Activated CD4-positive, alpha-beta T cell treated with anti-CD3 and anti-CD28 coated beads for 24 hours (primary cell): ENCODE data around the gene SHISA5.
"Not testable (repeated sequence)": the region's sequence is repeated elsewhere in the genome, so short reads cannot be mapped to it uniquely, and the experiment has no call there.

Source experiments
- DNase-seq, 2 donors: peaks; one replicate each; pipeline ENCODE4 v3.0.0-alpha.2; 2020; ENCODE audit warnings: low read depth in 2 of 2

The SHISA5 gene

GRCh38 chr3:48477959-48478520 is 25.9 kb downstream of the SHISA5 start:
- no peak for DNase-seq

- DNase-seq, result no peak
These were observed 27.4 kb downstream of the SHISA5 start for GRCh38 chr3:48476426-48477053.

GRCh38 chr3:48475188-48475587 is 28.8 kb downstream of the SHISA5 start:
- no peak for DNase-seq

- no peak for DNase-seq
These were observed 29.4 kb downstream of the SHISA5 start for GRCh38 chr3:48474619-48475018.

GRCh38 chr3:48474031-48474430 is 29.9 kb downstream of the SHISA5 start:
- not testable (repeated sequence) for DNase-seq

DNA sequence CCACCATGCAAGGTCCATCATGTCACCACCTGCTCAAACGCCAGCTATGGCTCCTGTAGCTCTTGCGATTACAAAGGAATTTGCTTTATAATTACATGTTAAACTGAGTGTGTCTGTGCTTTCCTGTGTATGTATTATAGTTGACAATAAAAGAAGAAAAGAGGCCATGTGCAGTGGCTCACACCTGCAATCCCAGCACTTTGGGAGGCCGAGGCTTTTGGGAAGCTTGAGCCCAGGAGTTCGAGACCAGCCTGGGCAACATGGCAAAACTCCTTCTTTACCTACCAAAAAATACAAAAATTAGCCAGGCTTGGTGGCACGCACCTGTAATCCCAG is 30.4 kb downstream of the SHISA5 start:
- no peak for DNase-seq

DNA sequence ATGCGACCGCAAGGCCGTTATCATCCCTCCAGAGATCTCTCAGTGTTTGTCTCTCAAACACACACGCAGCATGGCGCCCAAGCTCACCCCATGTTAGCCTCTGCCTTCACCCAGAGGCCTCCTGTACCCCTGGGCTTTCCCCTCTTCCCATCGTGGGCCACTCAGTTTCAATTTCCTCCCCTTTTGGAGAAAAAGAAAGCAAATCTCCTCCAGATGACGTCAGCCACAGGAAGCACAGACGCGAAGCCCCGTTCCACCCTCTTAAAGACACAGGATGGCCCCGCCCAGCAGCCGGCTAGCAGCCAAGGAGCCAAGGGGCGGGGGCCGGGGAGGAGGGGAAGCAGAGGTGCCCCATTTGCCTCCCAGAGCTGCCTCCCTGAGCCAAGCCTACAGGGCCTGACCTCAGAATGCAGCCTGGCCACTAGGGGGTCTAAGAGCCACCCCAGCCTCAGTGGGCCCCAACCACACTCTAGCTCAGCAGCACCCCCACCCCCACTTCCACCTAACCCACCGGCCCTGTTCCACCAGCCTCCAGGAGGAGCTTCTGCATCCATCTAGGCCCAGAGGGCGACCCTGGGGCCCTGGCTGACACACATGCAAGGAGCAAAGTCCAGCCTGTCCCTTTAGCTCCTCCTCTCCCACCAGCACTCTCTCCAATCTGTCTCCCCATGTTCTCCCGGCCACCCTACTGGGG is 30.9 kb downstream of the SHISA5 start:
- peak; percentile 91 to 95 for DNase-seq

GRCh38 chr3:48472673-48472922 is 31.4 kb downstream of the SHISA5 start:
- DNase-seq, result no peak

- DNase-seq, result no peak
These were observed 33.7 kb downstream of the SHISA5 start for GRCh38 chr3:48470286-48470685.

DNA sequence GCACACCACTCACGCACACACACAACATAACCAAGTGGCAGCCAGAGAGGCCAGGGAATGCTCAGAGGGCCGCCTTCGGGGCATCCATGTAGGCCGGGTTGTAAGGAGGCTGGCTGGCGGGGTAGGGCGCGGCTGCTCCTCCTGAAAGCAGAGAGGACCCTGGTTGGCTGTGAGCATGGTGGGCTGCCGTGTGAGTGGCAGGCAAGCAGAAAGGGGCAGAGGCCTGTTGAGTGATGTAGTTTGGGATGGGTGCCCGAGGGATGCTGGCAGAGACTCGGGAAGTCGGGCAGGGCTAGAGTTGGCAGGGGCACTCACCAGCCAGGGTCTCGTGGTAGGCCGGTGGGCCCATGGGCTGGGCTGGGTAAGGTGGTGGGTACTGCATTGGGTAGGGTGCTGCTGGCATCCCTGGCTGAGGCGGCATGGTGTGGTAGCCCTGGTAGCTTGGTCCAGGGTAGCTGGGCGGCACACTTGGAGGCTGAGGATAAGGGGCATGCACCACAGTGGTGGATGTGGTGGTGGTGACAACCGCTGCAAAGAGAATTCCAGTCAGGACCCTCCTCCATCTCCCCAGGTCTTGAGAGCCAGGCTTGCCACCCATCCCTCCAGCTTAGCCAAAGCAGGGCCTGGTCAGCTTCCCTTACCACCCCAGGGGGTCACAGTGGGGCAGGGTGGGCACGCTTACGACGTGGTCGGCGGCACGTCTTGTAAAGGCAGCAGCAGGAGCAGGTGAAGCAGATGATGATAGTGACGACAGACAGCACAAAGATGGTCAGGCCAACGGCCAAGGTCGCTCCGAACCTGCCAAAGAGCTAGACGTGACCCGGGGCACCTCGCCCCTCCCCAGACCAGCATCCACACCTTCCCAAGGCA is 34.7 kb downstream of the SHISA5 start:
- DNase-seq, result no peak

- DNase-seq, result no peak
These were observed 35.6 kb downstream of the SHISA5 start for GRCh38 chr3:48468329-48468731.

GRCh38 chr3:48467473-48468267 is 36.3 kb downstream of the SHISA5 start:
- no peak for DNase-seq

GRCh38 chr3:48467110-48467454 is 36.9 kb downstream of the SHISA5 start:
- DNase-seq, result no peak

- no peak for DNase-seq
These were observed 37.4 kb downstream of the SHISA5 start for GRCh38 chr3:48466386-48467109.

- peak; percentile 57 to 61 for DNase-seq
These were observed 38.2 kb downstream of the SHISA5 start for GRCh38 chr3:48465531-48466378.

- no peak for DNase-seq
These were observed 38.8 kb downstream of the SHISA5 start for GRCh38 chr3:48465237-48465530.

GRCh38 chr3:48464713-48465221 is 39.2 kb downstream of the SHISA5 start:
- no peak for DNase-seq

GRCh38 chr3:48463703-48464102 is 40.3 kb downstream of the SHISA5 start:
- DNase-seq, result no peak

GRCh38 chr3:48461767-48462166 is 42.2 kb downstream of the SHISA5 start:
- not testable (repeated sequence) for DNase-seq

DNA sequence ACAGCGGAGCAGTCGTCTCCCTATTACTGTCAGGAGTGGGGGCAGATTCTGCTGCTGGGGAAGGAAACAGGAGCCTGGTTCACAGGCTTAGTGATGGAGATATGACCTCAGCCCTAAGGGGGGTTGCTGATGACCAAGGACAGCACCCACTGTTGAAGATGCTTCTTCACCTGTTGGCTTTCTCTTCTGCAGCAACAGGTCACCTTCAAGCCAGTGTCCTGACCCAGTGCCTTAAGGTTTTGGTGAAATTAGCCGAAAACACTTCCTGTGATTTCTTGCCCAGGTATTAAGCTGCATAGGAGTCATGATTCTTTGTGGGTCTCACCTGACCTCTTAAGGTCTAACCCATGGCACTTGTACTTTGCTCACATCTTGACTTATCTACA is 43.5 kb downstream of the SHISA5 start:
- DNase-seq, result no peak
